GM12874 (cell line): Measurements from ENCODE around the gene ZNF320.

Experiments
- CTCF ChIP-seq: IDR thresholded peaks from 2 replicates; pipeline ENCODE4 v1.5.1; 2011; ENCODE audit warnings: low read depth, mild to moderate bottlenecking, control low read depth, low read length, moderate library complexity; ENCODE audit not compliant: insufficient read depth

ZNF320 gene

GRCh38 chr19:52917531-52917930 is 20.1 kb upstream of the ZNF320 start:
- TF ChIP-seq CTCF, result no peak

GRCh38 chr19:52910648-52911047 is 13.2 kb upstream of the ZNF320 start:
- TF ChIP-seq CTCF, result no peak

GRCh38 chr19:52901842-52902241 is 4.4 kb upstream of the ZNF320 start:
- TF ChIP-seq CTCF, result no peak

- TF ChIP-seq CTCF, result no peak
These were observed 666 bp upstream of the ZNF320 start for GRCh38 chr19:52898101-52898500.

- TF ChIP-seq CTCF, result no peak
These were observed 851 bp downstream of the ZNF320 start for GRCh38 chr19:52896431-52897137.

GRCh38 chr19:52891336-52891735 is 6.1 kb downstream of the ZNF320 start:
- no peak for TF ChIP-seq CTCF

DNA sequence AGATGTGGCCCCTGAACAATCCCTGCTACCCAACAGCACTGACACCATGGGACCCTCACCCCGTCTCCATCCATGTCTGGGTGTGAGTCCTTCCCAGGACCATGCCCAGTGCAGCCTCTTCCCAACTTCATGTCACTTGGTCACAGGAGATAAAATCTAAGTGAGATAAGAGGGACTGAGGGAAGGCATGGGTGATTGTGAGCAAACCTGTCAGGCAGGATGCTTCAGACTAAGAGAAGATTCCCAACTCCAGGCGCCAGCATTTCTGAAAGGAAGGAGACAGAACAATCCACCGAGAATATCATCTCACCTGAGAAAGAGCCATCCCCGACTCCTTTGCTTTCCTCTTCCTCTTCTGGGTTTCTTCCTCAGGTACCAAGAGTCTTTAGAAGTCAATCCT is 7.5 kb downstream of the ZNF320 start:
- no peak for TF ChIP-seq CTCF
